HG03432 (cell line): ENCODE measurements around the gene ANKRD24.
"Not testable (repeated sequence)": the region's sequence is repeated elsewhere in the genome, so short reads cannot be mapped to it uniquely, and the experiment has no call there.

Experiments
- ATAC-seq: cut with Tn5 transposase; IDR thresholded peaks from one replicate; pipeline ENCODE4 v1.9.1; 2021; ENCODE audit warnings: mild to moderate bottlenecking, moderate library complexity; ENCODE audit not compliant: unreplicated experiment

The ANKRD24 gene

GRCh38 chr19:4267101-4267900 lies 84.8 kb downstream of the ANKRD24 start:
- ATAC-seq = no peak

- no peak for ATAC-seq
Observed at GRCh38 chr19:4267901-4268815, 85.7 kb downstream of the ANKRD24 start.

GRCh38 chr19:4268816-4269430 lies 86.4 kb downstream of the ANKRD24 start:
- no peak for ATAC-seq

- ATAC-seq = no peak
Observed at GRCh38 chr19:4272894-4273293, 90.4 kb downstream of the ANKRD24 start.

- not testable (repeated sequence) for ATAC-seq
Observed at GRCh38 chr19:4274321-4274686, 91.8 kb downstream of the ANKRD24 start.
